Osteoblast (primary cell): ENCODE results near the gene UGT8. TPM values are rescaled to one million over a fixed set of nuclear protein-coding genes. Genes with fewer than 3 reads are reported as not detected.

Source experiments
- DNase-seq: peaks from one replicate; pipeline ENCODE4 v3.0.0; 2011; ENCODE audit warnings: low spot score, mixed read lengths; ENCODE audit not compliant: insufficient read length; ENCODE audit errors: missing footprints
- H2AFZ ChIP-seq: 2 replicates; pipeline ENCODE4 v1.6.0; 2011; ENCODE audit warnings: mild to moderate bottlenecking, low read length
- H3K27ac ChIP-seq: 2 replicates; pipeline ENCODE4 v1.5.1; 2011; ENCODE audit warnings: mild to moderate bottlenecking, low read depth, low read length, moderate library complexity
- H3K27me3 ChIP-seq: 2 replicates; pipeline ENCODE4 v1.6.0; 2012; ENCODE audit warnings: mild to moderate bottlenecking, control low read depth, inconsistent platforms, low read length, moderate library complexity; ENCODE audit not compliant: insufficient read depth
- H3K36me3 ChIP-seq: 2 replicates; pipeline ENCODE4 v1.5.1; 2011; ENCODE audit warnings: mild to moderate bottlenecking, low read length, control low read depth, moderate library complexity; ENCODE audit not compliant: insufficient read depth
- H3K4me1 ChIP-seq: 2 replicates; pipeline ENCODE4 v1.5.1; 2011; ENCODE audit warnings: mild to moderate bottlenecking, low read length, control low read depth, moderate library complexity; ENCODE audit not compliant: insufficient read depth
- H3K4me2 ChIP-seq: 2 replicates; pipeline ENCODE4 v1.6.0; 2011; ENCODE audit warnings: mild to moderate bottlenecking, low read length; ENCODE audit not compliant: insufficient read depth
- H3K4me3 ChIP-seq: fragments of 200-600 bp; sonication (generic); 3 replicates; pipeline ENCODE4 v1.5.1; 2012; ENCODE audit warnings: mild to moderate bottlenecking, low read length, inconsistent platforms; ENCODE audit not compliant: insufficient read depth
- H3K79me2 ChIP-seq: 2 replicates; pipeline ENCODE4 v1.6.0; 2012; ENCODE audit warnings: mild to moderate bottlenecking, low read length, control low read depth, inconsistent platforms; ENCODE audit not compliant: insufficient read depth
- H3K9me3 ChIP-seq: 2 replicates; pipeline ENCODE4 v1.5.1; 2011; ENCODE audit warnings: low read depth, low read length, control low read depth
- H4K20me1 ChIP-seq: 2 replicates; pipeline ENCODE4 v1.6.0; 2012; ENCODE audit warnings: mild to moderate bottlenecking, low read length, control low read depth; ENCODE audit not compliant: insufficient read depth
- CTCF ChIP-seq: IDR thresholded peaks from 2 replicates; pipeline ENCODE4 v1.5.1; 2011; ENCODE audit warnings: mild to moderate bottlenecking, low read depth, low read length, moderate library complexity; ENCODE audit errors: extremely low read depth
- total RNA-seq: library from RNA; depleted of rRNA; stranded (reverse); fragments of >200 nt; gene quantifications from 2 replicates; pipeline ENCODE4 v1.2.3, GENCODE V29; 2012

UGT8 gene
- under 0.01 TPM in 1 of 2 replicates, not detected in the other for total RNA-seq

- H3K4me3 ChIP-seq: peak within 1 kb of the TSS; percentile 51
- TF ChIP-seq CTCF: no peak
- H3K79me2 ChIP-seq: no peaks in the 10 kb centered on the region
- H3K4me1 ChIP-seq: no peaks in the 10 kb centered on the region
- peak within 1 kb of the TSS; percentile 41 for H2AFZ ChIP-seq
- H4K20me1 ChIP-seq: no peaks in the 10 kb centered on the region
- peaks cover 34% of the 10 kb centered on the region for H3K27me3 ChIP-seq
- no peaks in the 10 kb centered on the region for H3K36me3 ChIP-seq
- peak; percentile 82 for DNase-seq
- no peak within 1 kb of the TSS for H3K27ac ChIP-seq
- peak within 1 kb of the TSS; percentile 72 for H3K4me2 ChIP-seq
- H3K9me3 ChIP-seq: no peaks in the 10 kb centered on the region
Measured at GRCh38 chr4:114598191-114599121, at the start of gene UGT8. UGT8 (plus strand) TSS chr4:114598807; CDS start chr4:114622881, 24,074 bp downstream.

- no peak overlapping the region for H3K27ac ChIP-seq
- no peak for TF ChIP-seq CTCF
- DNase-seq: no peak
- H3K36me3 ChIP-seq: no peaks in the 10 kb centered on the region
- no peaks in the 10 kb centered on the region for H3K4me1 ChIP-seq
- H2AFZ ChIP-seq: no peak overlapping the region
- H4K20me1 ChIP-seq: no peaks in the 10 kb centered on the region
- H3K4me2 ChIP-seq: no peak overlapping the region
- no peak overlapping the region for H3K4me3 ChIP-seq
- H3K79me2 ChIP-seq: no peaks in the 10 kb centered on the region
- H3K27me3 ChIP-seq: no peaks in the 10 kb centered on the region
- H3K9me3 ChIP-seq: no peaks in the 10 kb centered on the region
Measured at GRCh38 chr4:114549638-114550037, 49.0 kb upstream of the UGT8 start.

DNA sequence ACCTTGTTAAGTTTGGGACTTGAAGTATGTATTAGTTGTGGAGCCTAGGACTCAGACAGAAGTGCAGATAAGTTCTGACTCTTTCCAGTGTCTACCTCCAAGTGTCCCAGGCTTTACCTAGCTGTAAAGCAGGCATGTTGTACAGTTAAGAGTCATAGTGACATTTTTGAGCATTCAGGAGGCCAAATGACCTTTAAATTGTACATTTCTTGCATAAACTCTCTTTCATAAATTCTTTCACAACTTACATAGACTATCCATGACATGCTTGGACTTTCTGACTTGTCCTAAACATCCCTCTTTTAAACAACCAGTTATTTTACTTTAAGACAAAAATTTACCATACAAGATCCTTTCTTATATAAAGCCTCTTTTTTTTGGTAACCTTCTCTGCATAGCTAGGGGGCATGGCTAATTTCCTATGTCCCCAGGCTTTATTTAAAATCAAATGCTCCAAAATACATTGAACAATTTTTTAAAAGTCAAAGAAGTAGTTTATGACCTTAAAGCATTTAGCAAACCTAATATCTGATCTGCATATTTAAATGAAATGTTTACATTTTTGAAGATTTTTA lies 40.1 kb upstream of the UGT8 start:
- H3K36me3 ChIP-seq: no peaks in the 10 kb centered on the region
- no peak overlapping the region for H3K27ac ChIP-seq
- H3K4me1 ChIP-seq: no peaks in the 10 kb centered on the region
- H2AFZ ChIP-seq: no peak overlapping the region
- no peak for DNase-seq
- no peak overlapping the region for H3K4me2 ChIP-seq
- H3K27me3 ChIP-seq: no peaks in the 10 kb centered on the region
- TF ChIP-seq CTCF: no peak
- H3K4me3 ChIP-seq: no peak overlapping the region
- no peaks in the 10 kb centered on the region for H4K20me1 ChIP-seq
- H3K9me3 ChIP-seq: peaks cover 2% of the 10 kb centered on the region
- H3K79me2 ChIP-seq: no peaks in the 10 kb centered on the region

DNA sequence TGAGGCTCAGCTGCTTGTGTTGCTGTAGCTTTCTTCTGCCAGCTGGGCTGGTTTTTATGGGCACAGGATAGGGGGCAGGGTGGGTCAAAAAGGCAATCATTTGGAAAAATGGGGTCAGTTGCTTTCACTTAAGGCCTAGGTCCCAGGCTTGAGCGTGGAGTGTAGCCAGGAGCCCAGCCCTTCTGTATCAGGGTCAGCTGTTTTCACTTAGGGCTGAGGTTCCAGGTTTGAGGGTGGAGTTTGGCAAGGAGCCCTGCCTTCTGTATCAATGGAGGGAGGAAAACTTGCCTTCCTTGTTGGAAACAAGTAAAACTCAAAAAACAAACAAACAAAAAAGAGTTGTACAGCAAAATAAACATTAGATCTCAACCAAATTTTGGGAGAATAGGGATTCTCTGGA lies 37.0 kb upstream of the UGT8 start:
- DNase-seq: no peak
- no peaks in the 10 kb centered on the region for H3K79me2 ChIP-seq
- no peaks in the 10 kb centered on the region for H4K20me1 ChIP-seq
- no peak overlapping the region for H3K27ac ChIP-seq
- no peaks in the 10 kb centered on the region for H3K4me1 ChIP-seq
- no peak overlapping the region for H2AFZ ChIP-seq
- H3K27me3 ChIP-seq: no peaks in the 10 kb centered on the region
- no peak overlapping the region for H3K4me3 ChIP-seq
- no peaks in the 10 kb centered on the region for H3K36me3 ChIP-seq
- H3K4me2 ChIP-seq: no peak overlapping the region
- peaks cover 2% of the 10 kb centered on the region for H3K9me3 ChIP-seq
- TF ChIP-seq CTCF: no peak
